ENCODE results near the gene DNASE1L1. TPM values are rescaled to one million over a fixed set of nuclear protein-coding genes. Genes with fewer than 3 reads are reported as not detected.

The DNASE1L1 gene
- polyA plus RNA-seq, 1 of the 3 experiments (the other 2 are of a cell fraction) = 18.2 TPM

DNA sequence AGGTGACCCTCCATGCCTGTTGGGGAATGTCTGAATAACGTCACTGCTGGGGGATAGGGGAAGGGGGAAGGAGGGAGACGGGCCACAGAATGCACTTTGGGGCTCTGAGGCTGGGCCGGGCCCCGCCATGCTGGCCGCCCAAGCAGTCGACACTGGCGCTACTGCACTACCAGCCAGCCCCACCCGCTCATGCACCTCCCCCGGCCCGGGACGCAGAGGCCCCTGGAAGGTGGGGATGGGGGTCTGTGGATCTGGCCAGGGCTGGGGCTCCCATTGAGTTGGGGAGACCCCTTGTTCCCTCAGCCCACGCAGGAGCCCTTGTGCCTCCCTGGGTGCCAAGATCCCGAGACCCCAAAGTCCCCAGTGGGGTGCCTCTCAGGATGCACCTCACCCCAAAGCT lies 52.5 kb downstream of the DNASE1L1 start:
- peaks cover under 1 to 76% of the 10 kb centered on the region in 2 experiments for H3K36me3 ChIP-seq (replicated peaks in 1 of 2; ENCODE audit: control insufficient read depth in 1 of 2, insufficient read depth in 2 of 2, low read length in 1 of 2)
- no peak for TF ChIP-seq RXRA (IDR thresholded peaks at IDR 0.05; ENCODE audit: borderline replicate concordance, low read depth)
- no peak for TF ChIP-seq NRF1 (IDR thresholded peaks at IDR 0.05; ENCODE audit: low read depth, low read length)
- no peak for TF ChIP-seq NFIC (IDR thresholded peaks at IDR 0.05; ENCODE audit: borderline replicate concordance)
- no peak for TF ChIP-seq EZH2phosphoT487 (IDR thresholded peaks at IDR 0.05; ENCODE audit: borderline replicate concordance, low read depth)
- no peak for TF ChIP-seq POLR2AphosphoS5 (IDR thresholded peaks at IDR 0.05; ENCODE audit: low read depth, low read length)
- no peak for TF ChIP-seq TEAD4 (IDR thresholded peaks at IDR 0.05; ENCODE audit: borderline replicate concordance, insufficient read depth)
- TF ChIP-seq EP300 (IDR thresholded peaks at IDR 0.05; ENCODE audit: borderline replicate concordance in 1 of 2, low read depth in 1 of 2, low read length in 1 of 2) = no peak
- no peak for TF ChIP-seq FOSL2 (IDR thresholded peaks at IDR 0.05; ENCODE audit: borderline replicate concordance, low read depth)
- TF ChIP-seq YY1 (IDR thresholded peaks at IDR 0.05; ENCODE audit: low read depth) = no peak
- TF ChIP-seq, protein P1, sequence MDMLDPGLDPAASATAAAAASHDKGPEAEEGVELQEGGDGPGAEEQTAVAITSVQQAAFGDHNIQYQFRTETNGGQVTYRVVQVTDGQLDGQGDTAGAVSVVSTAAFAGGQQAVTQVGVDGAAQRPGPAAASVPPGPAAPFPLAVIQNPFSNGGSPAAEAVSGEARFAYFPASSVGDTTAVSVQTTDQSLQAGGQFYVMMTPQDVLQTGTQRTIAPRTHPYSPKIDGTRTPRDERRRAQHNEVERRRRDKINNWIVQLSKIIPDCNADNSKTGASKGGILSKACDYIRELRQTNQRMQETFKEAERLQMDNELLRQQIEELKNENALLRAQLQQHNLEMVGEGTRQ (IDR thresholded peaks at IDR 0.05; ENCODE audit: borderline replicate concordance, low read depth, low read length) = no peak
- TF ChIP-seq, protein P2, sequence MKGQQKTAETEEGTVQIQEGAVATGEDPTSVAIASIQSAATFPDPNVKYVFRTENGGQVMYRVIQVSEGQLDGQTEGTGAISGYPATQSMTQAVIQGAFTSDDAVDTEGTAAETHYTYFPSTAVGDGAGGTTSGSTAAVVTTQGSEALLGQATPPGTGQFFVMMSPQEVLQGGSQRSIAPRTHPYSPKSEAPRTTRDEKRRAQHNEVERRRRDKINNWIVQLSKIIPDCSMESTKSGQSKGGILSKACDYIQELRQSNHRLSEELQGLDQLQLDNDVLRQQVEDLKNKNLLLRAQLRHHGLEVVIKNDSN (IDR thresholded peaks at IDR 0.05; ENCODE audit: borderline replicate concordance, low read depth) = no peak
- no peak for TF ChIP-seq CHD2 (IDR thresholded peaks at IDR 0.05; ENCODE audit: low read length, partially characterized antibody)
- H3K79me2 ChIP-seq (ENCODE audit: insufficient read depth) = peaks cover 49% of the 10 kb centered on the region

DNA sequence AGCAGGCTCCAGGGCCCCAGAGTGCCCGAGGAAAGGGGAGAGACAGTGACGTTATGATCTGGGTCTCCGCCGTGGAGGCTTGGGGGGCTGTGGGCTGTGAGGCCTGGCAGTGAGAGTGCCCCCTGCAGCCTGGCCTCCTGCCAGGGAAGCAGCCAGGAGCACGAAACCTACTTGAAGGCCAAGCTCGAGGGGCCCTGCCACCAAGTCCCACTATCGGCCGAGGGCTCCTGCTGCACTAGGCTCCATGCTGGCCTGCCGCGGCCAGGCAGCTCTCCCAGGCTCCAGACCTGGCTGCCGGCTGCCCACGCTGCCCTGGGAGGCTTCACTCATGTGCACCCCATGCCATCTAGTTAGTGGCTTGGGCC lies 53.3 kb downstream of the DNASE1L1 start:
- ChIA-PET CTCF (no interaction called here), POLR2A (no interaction called here)
- Histone ChIP-seq H2AFZ (ENCODE audit: low read depth) (no peak overlapping the region), H3K27me3 (ENCODE audit: insufficient read depth) (no peaks in the 10 kb centered on the region), H3K36me3 (replicated peaks in 1 of 2; ENCODE audit: control insufficient read depth in 1 of 2, insufficient read depth in 2 of 2, low read length in 1 of 2) (peaks cover 6 to 77% of the 10 kb centered on the region in 2 experiments), H3K4me2 (no peak overlapping the region), H3F3A (replicated peaks; ENCODE audit: insufficient read depth) (peaks cover 53% of the 10 kb centered on the region), H3K9me2 (no peaks in the 10 kb centered on the region), H4K20me1 (ENCODE audit: insufficient read depth) (peaks cover 100% of the 10 kb centered on the region), H3K79me2 (ENCODE audit: insufficient read depth) (peaks cover 42% of the 10 kb centered on the region), H3K4me3 (ENCODE audit: low read depth in 2 of 2, low read length in 1 of 2) (no peak overlapping the region), H3K9ac (no peak overlapping the region), H3K27ac (ENCODE audit: low read depth in 2 of 2, low read length in 1 of 2) (no peak overlapping the region), H3K9me3 (no peaks in the 10 kb centered on the region), H3K4me1 (ENCODE audit: control insufficient read depth in 1 of 2, insufficient read depth in 2 of 2, low read depth in 1 of 2, low read length in 1 of 2) (no peaks in the 10 kb centered on the region)
- DNase-seq = no peak
- WGBS (ENCODE audit: low lambda C conversion rate) = no CpG with 5 or more reads among the region's 12 CpGs
- no peak for TF ChIP-seq RXRA (IDR thresholded peaks at IDR 0.05; ENCODE audit: borderline replicate concordance, low read depth)
- no peak for TF ChIP-seq SMC3 (IDR thresholded peaks at IDR 0.05; ENCODE audit: low read depth, low read length)
- no peak for TF ChIP-seq GABPA (IDR thresholded peaks at IDR 0.05; ENCODE audit: low read depth)
- TF ChIP-seq RAD21 (IDR thresholded peaks at IDR 0.05; ENCODE audit: low read length) = no peak
- no peak for TF ChIP-seq FOXJ3 (CRISPR knock-in tag; IDR thresholded peaks at IDR 0.05)
- TF ChIP-seq, protein P3, sequence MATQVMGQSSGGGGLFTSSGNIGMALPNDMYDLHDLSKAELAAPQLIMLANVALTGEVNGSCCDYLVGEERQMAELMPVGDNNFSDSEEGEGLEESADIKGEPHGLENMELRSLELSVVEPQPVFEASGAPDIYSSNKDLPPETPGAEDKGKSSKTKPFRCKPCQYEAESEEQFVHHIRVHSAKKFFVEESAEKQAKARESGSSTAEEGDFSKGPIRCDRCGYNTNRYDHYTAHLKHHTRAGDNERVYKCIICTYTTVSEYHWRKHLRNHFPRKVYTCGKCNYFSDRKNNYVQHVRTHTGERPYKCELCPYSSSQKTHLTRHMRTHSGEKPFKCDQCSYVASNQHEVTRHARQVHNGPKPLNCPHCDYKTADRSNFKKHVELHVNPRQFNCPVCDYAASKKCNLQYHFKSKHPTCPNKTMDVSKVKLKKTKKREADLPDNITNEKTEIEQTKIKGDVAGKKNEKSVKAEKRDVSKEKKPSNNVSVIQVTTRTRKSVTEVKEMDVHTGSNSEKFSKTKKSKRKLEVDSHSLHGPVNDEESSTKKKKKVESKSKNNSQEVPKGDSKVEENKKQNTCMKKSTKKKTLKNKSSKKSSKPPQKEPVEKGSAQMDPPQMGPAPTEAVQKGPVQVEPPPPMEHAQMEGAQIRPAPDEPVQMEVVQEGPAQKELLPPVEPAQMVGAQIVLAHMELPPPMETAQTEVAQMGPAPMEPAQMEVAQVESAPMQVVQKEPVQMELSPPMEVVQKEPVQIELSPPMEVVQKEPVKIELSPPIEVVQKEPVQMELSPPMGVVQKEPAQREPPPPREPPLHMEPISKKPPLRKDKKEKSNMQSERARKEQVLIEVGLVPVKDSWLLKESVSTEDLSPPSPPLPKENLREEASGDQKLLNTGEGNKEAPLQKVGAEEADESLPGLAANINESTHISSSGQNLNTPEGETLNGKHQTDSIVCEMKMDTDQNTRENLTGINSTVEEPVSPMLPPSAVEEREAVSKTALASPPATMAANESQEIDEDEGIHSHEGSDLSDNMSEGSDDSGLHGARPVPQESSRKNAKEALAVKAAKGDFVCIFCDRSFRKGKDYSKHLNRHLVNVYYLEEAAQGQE (IDR thresholded peaks at IDR 0.05; ENCODE audit: low read depth, low read length) = no peak
- TF ChIP-seq TEAD4 (IDR thresholded peaks at IDR 0.05; ENCODE audit: borderline replicate concordance, insufficient read depth) = no peak
- peak; percentile 12; the same call in 1 of the 2 replicates for TF ChIP-seq NFIC (IDR thresholded peaks at IDR 0.05; ENCODE audit: borderline replicate concordance)
- TF ChIP-seq, protein P4, sequence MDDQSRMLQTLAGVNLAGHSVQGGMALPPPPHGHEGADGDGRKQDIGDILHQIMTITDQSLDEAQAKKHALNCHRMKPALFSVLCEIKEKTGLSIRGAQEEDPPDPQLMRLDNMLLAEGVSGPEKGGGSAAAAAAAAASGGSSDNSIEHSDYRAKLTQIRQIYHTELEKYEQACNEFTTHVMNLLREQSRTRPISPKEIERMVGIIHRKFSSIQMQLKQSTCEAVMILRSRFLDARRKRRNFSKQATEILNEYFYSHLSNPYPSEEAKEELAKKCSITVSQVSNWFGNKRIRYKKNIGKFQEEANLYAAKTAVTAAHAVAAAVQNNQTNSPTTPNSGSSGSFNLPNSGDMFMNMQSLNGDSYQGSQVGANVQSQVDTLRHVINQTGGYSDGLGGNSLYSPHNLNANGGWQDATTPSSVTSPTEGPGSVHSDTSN (IDR thresholded peaks at IDR 0.05) = no peak
- no peak for TF ChIP-seq MEF2A (IDR thresholded peaks at IDR 0.05; ENCODE audit: borderline replicate concordance, low read depth)
- TF ChIP-seq ELF1 (IDR thresholded peaks at IDR 0.05) = no peak
- TF ChIP-seq, protein P2 (IDR thresholded peaks at IDR 0.05; ENCODE audit: borderline replicate concordance, low read depth) = no peak

More for the DNA sequence above, 52.5 kb downstream of the DNASE1L1 start:
- H3K9me3 ChIP-seq = no peaks in the 10 kb centered on the region
- ChIA-PET CTCF (no interaction called here), POLR2A (interaction anchor here (1.9 kb wide), 1 partner anchor 14 kb away, joined by 4 read pairs; no protein-coding TSS in a partner anchor)
- H3K4me3 ChIP-seq (ENCODE audit: low read depth in 2 of 2, low read length in 1 of 2) = no peak overlapping the region
- H3K9me2 ChIP-seq = no peaks in the 10 kb centered on the region
- WGBS (ENCODE audit: low lambda C conversion rate) = 60% methylated on average over 1 of the region's 13 CpGs
- no peak for DNase-seq
- H3K4me2 ChIP-seq = no peak overlapping the region
- no peaks in the 10 kb centered on the region for H3K27me3 ChIP-seq (ENCODE audit: insufficient read depth)
- H3K27ac ChIP-seq (ENCODE audit: low read depth in 2 of 2, low read length in 1 of 2) = no peak overlapping the region
- H3K4me1 ChIP-seq (ENCODE audit: control insufficient read depth in 1 of 2, insufficient read depth in 2 of 2, low read depth in 1 of 2, low read length in 1 of 2) = no peaks in the 10 kb centered on the region
- peaks cover 98% of the 10 kb centered on the region for H4K20me1 ChIP-seq (ENCODE audit: insufficient read depth)
- peaks cover 49% of the 10 kb centered on the region for H3F3A ChIP-seq (replicated peaks; ENCODE audit: insufficient read depth)
- no peak overlapping the region for H2AFZ ChIP-seq (ENCODE audit: low read depth)
- no peak overlapping the region for H3K9ac ChIP-seq

Data from SK-N-SH (cell line).